ENCODE data around the gene CD55. TPM values are rescaled to one million over a fixed set of nuclear protein-coding genes. Genes with fewer than 3 reads are reported as not detected.

CD55 gene
- total RNA-seq, 1 experiment from 2014 or later: 75.4 TPM

GRCh38 chr1:207282496-207283380 is 38.7 kb upstream of the CD55 start:
- no peak for TF ChIP-seq JUND (IDR thresholded peaks at IDR 0.05)
- TF ChIP-seq POLR2AphosphoS5 (IDR thresholded peaks at IDR 0.05; ENCODE audit: low read depth, low read length): no peak
- TF ChIP-seq ZFX (IDR thresholded peaks at IDR 0.05): no peak
- TF ChIP-seq SP1 (IDR thresholded peaks at IDR 0.05; ENCODE audit: low read depth): no peak
- no peak for TF ChIP-seq EZH2phosphoT487 (IDR thresholded peaks at IDR 0.05; ENCODE audit: borderline replicate concordance)
- TF ChIP-seq EGR1 (IDR thresholded peaks at IDR 0.05; ENCODE audit: low read depth): no peak
- no peak for TF ChIP-seq ZNF274 (IDR thresholded peaks at IDR 0.05; ENCODE audit: low read depth, low read length)
- TF ChIP-seq SRF (IDR thresholded peaks at IDR 0.05; ENCODE audit: low read depth): no peak
- TF ChIP-seq ATF3 (IDR thresholded peaks at IDR 0.05): no peak
- TF ChIP-seq ELF1 (IDR thresholded peaks at IDR 0.05; ENCODE audit: borderline replicate concordance, low read depth): no peak
- TF ChIP-seq MAX (IDR thresholded peaks at IDR 0.05): no peak
- TF ChIP-seq, protein P1, sequence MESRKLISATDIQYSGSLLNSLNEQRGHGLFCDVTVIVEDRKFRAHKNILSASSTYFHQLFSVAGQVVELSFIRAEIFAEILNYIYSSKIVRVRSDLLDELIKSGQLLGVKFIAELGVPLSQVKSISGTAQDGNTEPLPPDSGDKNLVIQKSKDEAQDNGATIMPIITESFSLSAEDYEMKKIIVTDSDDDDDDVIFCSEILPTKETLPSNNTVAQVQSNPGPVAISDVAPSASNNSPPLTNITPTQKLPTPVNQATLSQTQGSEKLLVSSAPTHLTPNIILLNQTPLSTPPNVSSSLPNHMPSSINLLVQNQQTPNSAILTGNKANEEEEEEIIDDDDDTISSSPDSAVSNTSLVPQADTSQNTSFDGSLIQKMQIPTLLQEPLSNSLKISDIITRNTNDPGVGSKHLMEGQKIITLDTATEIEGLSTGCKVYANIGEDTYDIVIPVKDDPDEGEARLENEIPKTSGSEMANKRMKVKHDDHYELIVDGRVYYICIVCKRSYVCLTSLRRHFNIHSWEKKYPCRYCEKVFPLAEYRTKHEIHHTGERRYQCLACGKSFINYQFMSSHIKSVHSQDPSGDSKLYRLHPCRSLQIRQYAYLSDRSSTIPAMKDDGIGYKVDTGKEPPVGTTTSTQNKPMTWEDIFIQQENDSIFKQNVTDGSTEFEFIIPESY (IDR thresholded peaks at IDR 0.05; ENCODE audit: extremely low read depth, insufficient replicate concordance, low read length): no peak
- no peak for TF ChIP-seq TCF7L2 (IDR thresholded peaks at IDR 0.05; ENCODE audit: borderline replicate concordance, extremely low read depth, insufficient read depth, insufficient read length)
- TF ChIP-seq SIN3A (IDR thresholded peaks at IDR 0.05; ENCODE audit: low read depth): no peak
- TF ChIP-seq CBX3 (IDR thresholded peaks at IDR 0.05; ENCODE audit: low read depth): no peak
- intact Hi-C loops (cut with micrococcal nuclease): no loop called here
- H3K9me2 ChIP-seq (ENCODE audit: insufficient read depth): no peaks in the 10 kb centered on the region

More at GRCh38 chr1:207282496-207283380, 38.7 kb upstream of the CD55 start:
- BruUV-seq (replicated peaks): no TSS peak
- ChIA-PET CTCF (no interaction called here), POLR2A (no interaction called here), RAD21 (ENCODE audit: low non-redundant PET in 1 of 2, low total read pairs in 2 of 2, uncharacterized antibody in 2 of 2, unreplicated experiment in 2 of 2) (no interaction called here)
- H4K20me1 ChIP-seq (ENCODE audit: insufficient read depth): no peaks in the 10 kb centered on the region
- H3K36me3 ChIP-seq (ENCODE audit: control insufficient read depth in 1 of 2, insufficient read depth in 2 of 2, low read length in 2 of 2): no peaks in the 10 kb centered on the region
- no peak overlapping the region for H3K9ac ChIP-seq (ENCODE audit: low read length)
- no peaks in the 10 kb centered on the region for H3K9me3 ChIP-seq (ENCODE audit: control insufficient read depth in 1 of 2, insufficient read depth in 1 of 2, low read depth in 1 of 2, low read length in 2 of 2)
- no peak overlapping the region for H2AFZ ChIP-seq (ENCODE audit: low read depth, low read length, poor library complexity, severe bottlenecking)
- no peak for ATAC-seq
- H3K27me3 ChIP-seq (ENCODE audit: insufficient read depth, low read length): no peaks in the 10 kb centered on the region
- DNase-seq (ENCODE audit: low read depth, low spot score): no peak
- H3K79me2 ChIP-seq (ENCODE audit: insufficient read depth, low read length): no peaks in the 10 kb centered on the region
- H3K4me3 ChIP-seq (replicated peaks in 1 of 2; ENCODE audit: low read depth in 1 of 2, low read length in 2 of 2): no peak overlapping the region
- no peak overlapping the region for H3K4me2 ChIP-seq (ENCODE audit: low read length)
- H3K4me1 ChIP-seq (ENCODE audit: control insufficient read depth in 1 of 2, insufficient read depth in 2 of 2, low read length in 2 of 2): peaks cover 0 to 5% of the 10 kb centered on the region in 2 experiments; a peak in 1 of 4 replicates
- no peak overlapping the region for H3K27ac ChIP-seq (ENCODE audit: low read depth, low read length)
